ENCODE results near the gene PDXP.
A peak's percentile ranks its signal among the peaks of the same experiment; 100 is the strongest.

GRCh38 chr22:37696657-37697537, 38.4 kb downstream of the PDXP start, which contains the start of gene TRIOBP:
- TF ChIP-seq CTCF (conservative IDR thresholded peaks at IDR 0.05 in 1 of 2, IDR thresholded peaks at IDR 0.05 in 1 of 2; ENCODE audit: extremely low read depth in 1 of 2, insufficient read depth in 1 of 2, low read depth in 1 of 2, low read length in 2 of 2), result peak in 1 of 2 donors; percentile 46
- TF ChIP-seq EZH2 (IDR thresholded peaks at IDR 0.05; ENCODE audit: borderline replicate concordance, low read length), result no peak

All from mammary epithelial cell (primary cell).